8988T (cell line): ENCODE measurements around the gene STK32B.
A peak's percentile ranks its signal among the peaks of the same experiment; 100 is the strongest.
"Not testable (repeated sequence)": the region's sequence is repeated elsewhere in the genome, so short reads cannot be mapped to it uniquely, and the experiment has no call there.

Experiments
- DNase-seq: peaks from one replicate; pipeline ENCODE4 v3.0.0; 2011

STK32B gene

GRCh38 chr4:5165420-5166369 is 114.4 kb downstream of the STK32B start:
- peak; percentile 64 for DNase-seq

DNA sequence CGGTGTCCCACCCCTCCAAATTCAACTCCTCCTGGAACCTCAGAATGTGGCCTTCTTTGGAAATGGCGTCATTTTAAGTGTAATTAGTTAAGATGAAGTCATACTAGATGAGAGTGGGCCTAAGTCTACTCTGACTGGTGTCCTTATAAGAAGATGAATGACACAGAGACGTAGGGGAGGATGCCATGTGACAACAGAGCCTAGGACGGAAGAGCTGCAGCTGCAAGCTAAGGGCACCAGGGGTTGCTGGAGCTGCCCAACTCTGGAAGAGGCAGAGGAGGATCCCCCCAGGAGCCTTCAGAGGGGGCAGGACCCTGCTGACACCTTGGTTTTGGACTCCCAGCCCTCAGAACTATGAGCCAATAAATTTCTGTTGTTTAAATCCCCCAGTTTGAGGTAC is 115.1 kb downstream of the STK32B start:
- no peak for DNase-seq

DNA sequence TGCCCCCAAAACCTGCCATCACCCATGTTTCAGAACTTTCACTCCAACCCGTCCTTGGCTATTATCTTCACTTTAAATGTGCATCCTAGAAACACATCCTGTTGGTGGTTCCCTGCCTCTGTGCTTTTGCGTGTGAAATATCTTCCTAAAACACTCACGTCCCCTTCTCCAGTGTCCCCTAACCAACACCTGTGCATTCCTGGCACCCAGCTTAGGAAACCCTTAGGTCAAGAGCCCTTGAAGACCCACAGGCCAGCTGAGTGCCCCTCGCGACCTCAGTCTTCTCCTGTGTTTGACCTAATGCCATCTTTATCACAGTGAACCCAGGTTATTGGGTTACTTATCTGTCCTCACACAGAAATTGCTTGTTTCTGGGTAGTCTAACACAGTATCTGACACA is 117.6 kb downstream of the STK32B start:
- no peak for DNase-seq

DNA sequence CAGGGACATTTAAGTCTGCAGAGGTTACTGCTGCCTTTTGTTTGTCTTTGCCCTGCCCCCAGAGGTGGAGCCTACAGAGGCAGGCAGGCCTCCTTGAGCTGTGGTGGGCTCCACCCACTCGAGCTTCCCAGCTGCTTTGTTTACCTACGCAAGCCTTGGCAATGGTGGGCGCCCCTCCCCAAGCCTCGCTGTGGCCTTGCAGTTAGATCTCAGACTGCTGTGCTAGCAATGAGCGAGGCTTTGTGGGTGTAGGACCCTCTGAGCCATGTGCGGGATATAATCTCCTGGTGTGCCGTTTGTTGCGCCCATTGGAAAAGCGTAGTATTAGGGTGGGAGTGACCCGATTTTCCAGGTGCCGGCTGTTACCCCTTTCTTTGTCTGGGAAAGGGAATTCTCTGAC is 124.6 kb downstream of the STK32B start:
- DNase-seq, result not testable (repeated sequence)

DNA sequence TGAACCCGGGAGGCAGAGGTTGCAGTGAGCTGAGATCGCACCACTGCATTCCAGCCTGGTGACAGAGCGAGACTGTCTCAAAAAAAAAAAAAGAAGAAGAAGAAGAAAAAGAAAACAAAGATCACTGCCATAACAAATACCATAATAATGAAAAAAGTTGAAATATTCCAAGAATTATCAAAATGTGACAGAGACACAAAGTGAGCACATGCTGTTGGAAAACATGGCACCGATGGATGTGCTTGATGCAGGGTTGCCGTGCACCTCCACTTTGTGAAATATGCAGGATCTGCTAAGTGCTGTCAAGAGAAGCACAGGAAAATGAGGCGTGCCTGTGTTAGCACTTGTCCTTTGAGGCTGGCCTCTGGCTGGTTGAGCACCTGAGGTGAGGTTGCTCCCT is 133.3 kb downstream of the STK32B start:
- no peak for DNase-seq

DNA sequence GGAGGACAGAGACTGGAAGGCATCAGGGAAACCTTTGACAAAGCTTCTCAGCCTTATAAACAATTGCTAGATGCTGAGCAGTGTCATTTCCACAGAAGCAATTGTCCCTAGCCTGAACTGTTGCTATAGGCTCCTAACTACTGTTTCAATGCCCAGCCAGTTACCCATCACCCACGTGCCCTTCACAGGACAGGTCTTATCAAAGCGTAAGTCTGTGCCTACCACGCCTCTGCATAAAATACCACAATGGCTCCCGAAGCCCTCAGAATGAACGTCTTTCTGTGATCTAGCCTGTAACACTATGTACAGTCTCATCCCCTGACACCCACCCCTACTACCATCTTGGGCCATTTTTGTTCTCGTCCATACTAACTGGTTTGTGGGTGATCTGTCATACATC is 134.3 kb downstream of the STK32B start:
- DNase-seq, result no peak

- DNase-seq, result no peak
These were observed 135.2 kb downstream of the STK32B start for GRCh38 chr4:5186271-5187064.

DNA sequence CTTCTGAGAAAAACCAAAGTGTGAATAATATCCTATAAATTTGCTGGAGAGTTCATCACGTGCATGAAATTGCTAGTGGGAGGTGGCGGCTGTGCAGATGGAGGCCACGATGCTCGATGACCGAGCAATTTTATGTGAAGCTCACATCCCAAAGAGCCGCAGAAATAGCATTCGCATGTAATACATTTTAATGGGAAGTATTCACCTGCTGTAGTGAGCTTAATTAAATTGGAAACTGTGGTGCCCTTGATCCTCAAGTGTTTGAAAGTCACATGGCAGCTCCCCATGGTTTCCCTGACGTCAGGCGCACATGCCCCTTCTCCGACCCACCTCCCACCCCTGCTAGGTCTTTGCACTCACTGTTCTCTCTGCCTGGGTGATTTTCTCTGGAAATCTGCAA is 136.8 kb downstream of the STK32B start:
- DNase-seq, result no peak

- DNase-seq, result no peak
These were observed 140.6 kb downstream of the STK32B start for GRCh38 chr4:5191831-5192230.

DNA sequence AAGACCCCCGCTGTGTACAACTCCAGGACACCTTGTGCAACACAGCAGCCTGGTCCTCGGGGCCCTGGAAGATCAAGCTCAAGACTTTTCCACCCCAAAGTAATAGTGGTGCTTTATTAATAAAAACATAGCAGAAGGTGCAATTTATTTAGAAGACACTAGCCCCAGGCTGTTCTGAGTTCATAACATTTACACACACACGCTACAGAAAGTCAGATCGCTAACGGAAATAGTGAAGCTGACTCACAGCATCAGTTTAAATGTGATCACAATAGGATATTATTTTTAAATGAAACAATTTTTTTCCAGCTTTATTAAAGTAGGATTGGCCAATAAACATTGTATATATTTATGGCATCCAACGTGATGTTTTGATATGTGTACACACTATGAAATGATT is 141.0 kb downstream of the STK32B start:
- DNase-seq, result no peak

- no peak for DNase-seq
These were observed 141.4 kb downstream of the STK32B start for GRCh38 chr4:5192678-5193077.

DNA sequence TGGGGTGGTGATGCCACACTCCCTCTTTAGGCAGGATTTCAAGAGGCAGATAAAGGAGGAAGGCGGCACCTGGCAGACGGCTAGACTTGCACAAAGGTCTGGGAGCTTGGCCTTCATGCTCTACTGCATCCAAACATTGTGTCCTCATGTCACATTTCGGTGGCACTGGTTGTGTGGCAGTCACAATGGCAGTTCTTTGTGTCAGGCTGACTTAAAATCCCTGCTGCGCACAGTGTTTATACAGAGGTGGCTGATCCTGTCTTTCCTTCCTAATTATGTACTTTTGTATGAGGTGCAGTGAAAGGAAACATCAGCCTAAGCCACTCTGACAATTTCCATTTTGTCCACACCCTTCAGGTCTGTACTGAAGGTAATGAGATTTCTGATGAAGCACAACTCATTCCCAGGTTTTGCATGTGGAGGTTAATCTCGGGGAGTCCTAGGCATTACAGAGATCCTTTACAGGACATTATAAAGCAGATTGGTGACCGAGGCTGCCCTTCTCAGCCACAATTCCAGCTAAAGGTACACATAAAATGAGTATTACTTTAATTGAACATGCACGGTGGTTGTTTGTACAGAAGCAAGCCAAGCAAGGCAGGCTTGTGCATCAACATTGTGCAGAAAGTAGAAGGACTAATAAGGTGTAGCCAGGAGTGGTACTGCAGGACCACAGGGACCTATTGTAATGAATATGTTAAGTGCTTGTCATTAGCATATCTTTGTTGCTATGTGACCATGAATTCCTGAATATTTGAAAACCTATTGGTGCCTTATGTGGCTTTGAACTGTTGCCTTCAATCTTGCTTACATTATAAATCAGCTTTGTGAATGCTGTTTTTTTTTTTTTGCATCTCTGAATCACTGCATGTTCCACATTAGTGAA is 147.6 kb downstream of the STK32B start:
- no peak for DNase-seq

- DNase-seq, result no peak
These were observed 148.6 kb downstream of the STK32B start for GRCh38 chr4:5199912-5200311.

- DNase-seq, result no peak
These were observed 149.2 kb downstream of the STK32B start for GRCh38 chr4:5200513-5200912.

DNA sequence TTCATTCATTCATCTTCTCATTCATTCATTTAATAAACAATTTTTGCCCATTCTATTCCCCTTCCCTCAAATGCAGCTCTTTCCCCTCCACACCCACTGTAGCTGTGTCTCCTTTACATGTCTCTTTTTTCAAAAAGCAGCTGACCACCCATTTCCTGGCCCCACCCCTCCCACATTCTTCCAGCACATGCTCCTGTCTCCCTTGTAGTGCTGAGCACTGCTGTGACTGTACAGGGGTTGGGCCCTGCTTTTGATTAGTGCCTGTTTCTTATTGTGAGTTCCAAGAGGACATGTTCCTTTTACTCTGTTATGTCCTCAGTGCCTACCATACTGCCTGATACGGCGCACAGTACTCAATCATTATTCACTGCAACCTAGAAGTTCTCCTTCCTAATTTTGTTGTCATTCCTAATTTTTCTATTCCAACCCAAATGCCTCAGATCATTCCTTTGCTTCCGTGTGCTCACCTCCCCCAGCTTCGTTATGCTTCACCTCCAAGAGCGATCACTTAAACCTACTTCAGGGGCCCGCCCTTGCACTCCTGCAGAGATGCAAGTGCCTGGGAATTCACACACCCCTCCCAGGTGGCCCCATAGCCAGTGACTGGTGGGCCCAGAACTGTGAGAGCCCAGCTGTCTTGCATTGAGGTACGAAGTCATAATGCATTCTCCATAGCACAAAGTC is 152.2 kb downstream of the STK32B start:
- DNase-seq, result no peak

- DNase-seq, result no peak
These were observed 152.7 kb downstream of the STK32B start for GRCh38 chr4:5203993-5204310.

GRCh38 chr4:5204781-5205180 is 153.5 kb downstream of the STK32B start:
- DNase-seq, result no peak

DNA sequence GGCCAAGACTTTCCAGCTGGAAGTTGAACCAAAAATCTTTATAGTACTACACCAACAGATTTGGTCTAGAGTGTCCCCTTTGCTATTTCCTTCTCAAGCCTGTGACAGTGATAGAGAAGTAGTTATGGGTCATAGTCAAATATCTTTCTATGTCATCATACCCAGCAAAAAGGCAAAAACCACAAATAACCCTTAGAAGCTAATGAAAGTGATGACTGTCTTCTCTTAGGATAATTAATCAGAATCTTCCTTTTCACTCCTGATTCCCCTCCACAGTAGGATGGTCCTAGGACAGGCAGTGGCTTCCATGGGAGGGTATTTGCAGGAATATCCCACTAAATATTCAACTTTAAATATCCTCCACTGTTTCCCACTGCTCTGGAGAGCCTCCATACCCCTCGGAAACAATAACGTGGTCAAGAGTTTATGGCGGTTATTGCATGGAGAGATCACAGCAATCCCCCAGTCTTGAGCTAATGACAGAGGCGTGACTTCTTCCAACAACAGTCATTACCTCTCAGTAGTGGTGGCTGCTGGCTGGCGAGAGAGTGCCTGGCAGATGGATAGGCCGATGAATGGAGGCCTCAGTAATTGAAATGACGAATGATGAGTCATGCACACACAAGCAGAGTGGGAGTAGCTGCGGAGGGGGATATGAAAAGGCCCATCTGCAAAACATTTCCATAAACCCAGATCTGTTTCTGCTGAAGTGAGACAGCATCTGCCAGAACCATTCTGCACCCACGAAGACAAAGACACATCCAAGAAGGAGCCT is 154.9 kb downstream of the STK32B start:
- DNase-seq, result no peak

- no peak for DNase-seq
These were observed 158.6 kb downstream of the STK32B start for GRCh38 chr4:5209862-5210261.

DNA sequence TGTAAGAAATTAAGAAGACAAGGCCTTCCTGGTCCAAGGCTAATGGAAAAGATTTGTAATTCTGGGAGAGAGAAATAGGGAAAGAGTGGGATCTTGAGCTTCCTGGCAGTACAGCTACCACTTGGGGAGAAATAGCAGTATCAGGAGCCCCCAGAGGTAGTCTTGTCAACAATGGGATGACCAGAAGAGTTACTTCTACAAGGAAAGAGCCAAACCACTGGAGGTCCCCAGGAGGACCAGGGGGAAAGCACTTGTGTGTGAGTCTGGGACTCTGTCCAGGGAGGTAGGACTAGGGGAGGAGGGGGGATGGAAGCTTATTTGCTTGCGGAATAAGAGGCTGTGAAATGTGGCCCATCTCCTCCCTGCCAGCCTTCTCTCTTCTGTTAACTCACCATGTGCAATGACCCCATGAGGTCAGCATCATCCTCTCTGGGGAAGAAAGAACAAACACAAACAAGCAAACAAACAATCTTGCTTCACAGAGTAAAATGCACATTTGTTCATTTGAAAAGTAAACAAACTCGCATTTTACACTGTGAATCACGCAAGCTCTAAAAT is 160.1 kb downstream of the STK32B start:
- no peak for DNase-seq

- no peak for DNase-seq
These were observed 161.2 kb downstream of the STK32B start for GRCh38 chr4:5212255-5213013.
